ENCODE data around the gene AUNIP.
A peak's percentile ranks its signal among the peaks of the same experiment; 100 is the strongest.

Gene AUNIP, protein sequence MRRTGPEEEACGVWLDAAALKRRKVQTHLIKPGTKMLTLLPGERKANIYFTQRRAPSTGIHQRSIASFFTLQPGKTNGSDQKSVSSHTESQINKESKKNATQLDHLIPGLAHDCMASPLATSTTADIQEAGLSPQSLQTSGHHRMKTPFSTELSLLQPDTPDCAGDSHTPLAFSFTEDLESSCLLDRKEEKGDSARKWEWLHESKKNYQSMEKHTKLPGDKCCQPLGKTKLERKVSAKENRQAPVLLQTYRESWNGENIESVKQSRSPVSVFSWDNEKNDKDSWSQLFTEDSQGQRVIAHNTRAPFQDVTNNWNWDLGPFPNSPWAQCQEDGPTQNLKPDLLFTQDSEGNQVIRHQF

DNA sequence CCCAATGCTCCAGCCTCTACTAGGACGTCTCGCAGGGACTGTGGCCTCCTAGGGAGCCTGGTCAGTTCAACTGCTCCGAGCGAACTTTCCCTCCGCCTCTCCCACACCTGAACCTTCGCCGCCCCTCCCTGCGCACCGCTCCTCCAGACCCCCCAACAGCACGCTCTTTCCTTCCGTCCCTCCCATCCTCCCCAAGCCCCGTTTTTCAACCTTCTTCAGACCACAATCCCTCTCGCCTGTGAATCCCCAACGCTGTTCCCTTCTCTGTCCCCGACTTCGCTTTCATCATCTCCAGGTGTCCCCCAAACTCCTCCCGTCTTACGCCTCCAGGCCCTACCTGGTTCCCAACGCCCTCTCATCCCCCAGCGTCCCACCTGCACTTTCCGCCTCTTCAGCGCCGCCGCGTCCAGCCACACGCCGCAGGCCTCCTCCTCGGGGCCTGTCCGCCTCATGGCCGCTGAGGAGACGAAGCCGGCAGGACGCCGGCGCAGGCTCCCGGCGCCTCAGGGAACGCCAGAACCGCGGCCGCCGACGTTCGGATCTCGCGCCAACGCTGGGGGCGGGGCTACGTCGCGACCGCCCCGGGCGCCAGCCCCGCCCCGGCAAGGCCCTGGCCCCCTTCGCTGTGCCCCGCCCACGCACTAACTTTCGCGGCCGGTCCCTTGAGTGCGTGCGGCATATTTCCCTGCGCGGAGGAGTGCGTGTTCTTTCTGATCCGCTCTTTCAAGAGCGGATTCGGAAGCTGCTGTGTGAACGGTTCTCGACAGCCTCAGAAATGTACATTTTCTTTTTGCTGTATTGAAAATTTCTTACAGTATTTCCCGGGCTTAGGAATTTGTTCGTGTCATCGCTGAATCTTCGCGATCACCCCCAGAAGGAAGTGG is at the start of gene AUNIP:
Gene AUNIP (minus strand): TSS at position 552 of the 884 bp plus-strand sequence. CDS start 100 bp downstream, at position 452.
- peak; percentile 86 to 93 for DNase-seq (ENCODE audit: low read depth in 2 of 2)

DNA sequence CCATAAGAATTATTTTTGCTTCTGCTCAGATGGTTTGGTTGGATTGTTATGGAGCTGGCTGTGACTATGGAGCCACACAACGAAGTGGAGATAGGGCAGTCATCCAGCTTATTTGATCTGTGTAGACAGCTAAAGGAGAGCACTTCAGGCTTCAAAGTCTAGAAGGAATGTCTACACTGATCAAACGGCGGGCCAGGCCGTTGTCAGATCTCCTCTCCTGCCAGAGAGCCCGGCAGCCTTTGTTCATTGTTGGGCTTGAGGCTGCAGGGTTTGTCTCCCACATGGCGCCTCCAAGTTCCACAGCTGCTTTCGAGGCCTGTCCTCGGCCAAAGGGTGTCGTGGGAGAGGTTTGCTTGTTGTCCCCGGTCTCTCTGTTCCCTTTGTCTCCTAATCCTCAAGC is 49.8 kb upstream of the AUNIP start:
- DNase-seq (ENCODE audit: low read depth in 2 of 2) = no peak

DNA sequence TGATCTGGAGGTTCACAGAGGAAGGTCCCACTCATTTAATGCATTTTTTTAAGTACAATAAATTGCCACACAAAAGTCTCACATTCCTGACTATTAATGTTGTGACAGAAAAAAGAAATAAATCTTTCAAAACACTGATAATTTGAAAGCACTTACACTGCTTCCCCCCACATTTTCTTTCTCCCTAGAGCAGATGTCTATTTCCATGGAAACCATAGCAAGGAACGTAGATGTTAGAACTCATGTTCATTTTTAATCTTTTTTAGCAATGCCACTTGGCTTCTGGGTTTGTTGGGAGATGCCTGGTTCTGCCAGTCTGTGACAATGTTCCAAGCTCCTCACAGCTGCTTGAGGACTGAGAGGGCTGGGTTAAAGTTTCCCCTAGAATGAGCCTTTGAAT is 48.9 kb upstream of the AUNIP start:
- DNase-seq (ENCODE audit: low read depth in 2 of 2) = no peak

DNA sequence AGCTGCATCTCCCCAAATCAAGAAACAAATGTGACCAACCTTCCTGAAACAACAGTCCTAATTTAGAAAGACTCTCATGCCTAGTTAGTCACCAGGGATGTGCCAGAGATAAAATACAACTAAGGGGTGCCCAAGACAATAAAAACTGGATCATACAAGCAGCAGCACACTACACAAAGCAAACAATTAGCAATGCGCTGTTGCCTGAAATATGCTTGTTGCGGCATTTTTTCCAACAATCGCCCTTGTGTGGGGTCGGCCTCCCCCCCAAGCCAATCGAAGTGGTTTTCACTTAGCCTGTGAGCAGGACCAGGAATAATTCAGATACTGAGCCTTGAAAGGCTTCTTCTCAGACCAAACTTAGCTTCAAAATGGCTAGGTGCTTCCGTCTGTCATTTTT is 48.3 kb upstream of the AUNIP start:
- no peak for DNase-seq (ENCODE audit: low read depth in 2 of 2)

DNA sequence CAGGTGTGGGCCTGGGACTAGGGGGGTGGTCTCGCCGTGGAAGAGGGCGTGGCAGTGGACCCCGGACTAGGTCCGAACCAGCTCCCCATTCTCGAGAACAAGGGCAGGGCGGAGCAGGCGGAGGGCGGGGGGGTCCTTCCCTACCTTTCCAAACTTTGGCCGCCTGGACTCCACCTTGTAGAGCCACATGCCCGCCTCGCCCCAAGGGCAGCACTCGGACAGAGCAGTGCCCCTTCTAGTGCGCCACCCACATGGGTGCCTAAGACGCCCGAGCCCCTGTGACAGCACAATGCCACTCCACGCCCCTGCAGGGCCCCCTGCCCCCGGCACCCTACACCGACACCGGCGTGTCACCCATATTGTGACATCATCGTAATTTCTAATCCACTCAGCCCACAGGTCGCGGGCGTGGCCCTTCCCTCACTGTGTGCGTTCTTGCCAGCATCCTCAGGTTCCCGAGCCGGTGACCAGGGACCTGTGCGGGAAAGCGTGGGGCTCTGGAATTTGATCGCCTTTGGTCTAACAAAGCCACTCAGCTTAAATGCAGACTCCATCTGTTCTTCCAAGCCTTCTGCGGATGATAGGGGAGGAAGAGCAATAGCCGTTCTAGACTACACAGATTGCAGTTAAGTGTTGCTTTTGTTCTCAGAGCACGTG is 47.5 kb upstream of the AUNIP start:
- no peak for DNase-seq (ENCODE audit: low read depth in 2 of 2)

DNA sequence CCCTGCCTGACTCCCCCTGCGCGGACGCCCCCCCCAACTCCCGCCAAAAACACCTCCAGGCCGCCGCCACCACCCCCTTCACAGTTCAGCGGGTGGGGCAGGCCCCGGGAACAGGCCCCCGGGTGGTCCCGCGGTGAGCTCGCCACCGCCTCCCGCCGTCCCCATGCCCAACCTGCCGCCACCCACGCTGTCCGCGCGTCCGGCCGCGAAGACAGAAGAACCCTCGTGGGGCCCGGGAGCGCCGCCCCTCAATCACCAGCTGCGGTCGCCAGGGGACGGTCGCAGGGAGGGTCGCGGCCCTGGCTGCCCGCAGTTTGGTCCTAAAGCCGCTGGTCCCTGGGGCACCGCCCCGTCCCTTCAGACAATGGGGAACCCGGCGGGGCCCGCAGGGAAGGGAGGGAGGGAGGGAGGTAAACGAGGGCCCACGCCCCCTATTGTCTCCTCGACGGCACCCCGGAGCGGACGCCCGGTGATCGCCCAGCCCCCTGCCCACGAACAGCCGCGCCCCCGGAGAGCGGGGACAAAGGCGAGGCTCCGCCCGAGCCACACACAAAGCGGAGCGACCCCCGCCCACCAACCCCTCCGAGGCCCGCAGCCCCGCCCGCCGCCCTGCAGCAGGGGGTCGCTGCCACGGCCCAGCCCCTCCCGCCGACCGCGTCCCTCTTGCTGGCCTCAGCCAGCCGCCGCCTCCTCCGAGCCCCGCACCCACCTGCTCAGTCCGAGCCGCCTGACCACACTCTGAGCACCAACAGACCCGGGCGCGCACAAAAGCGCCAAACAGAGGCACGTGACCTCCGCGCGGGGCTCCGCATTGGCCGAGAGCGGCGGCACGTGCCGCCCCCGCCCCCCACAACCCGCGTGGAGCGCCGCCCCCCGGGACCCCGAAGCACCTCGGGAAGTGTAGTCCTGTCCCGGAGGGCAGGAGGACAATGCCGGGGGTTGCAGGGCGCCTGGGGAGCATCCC is 46.7 kb upstream of the AUNIP start, which contains the start of gene STMN1:
Gene STMN1 (minus strand): TSS at position 740 of the 964 bp plus-strand sequence. CDS start 1,743 bp downstream, outside the sequence.
- DNase-seq (ENCODE audit: low read depth in 2 of 2) = peak; percentile 87 to 88

DNA sequence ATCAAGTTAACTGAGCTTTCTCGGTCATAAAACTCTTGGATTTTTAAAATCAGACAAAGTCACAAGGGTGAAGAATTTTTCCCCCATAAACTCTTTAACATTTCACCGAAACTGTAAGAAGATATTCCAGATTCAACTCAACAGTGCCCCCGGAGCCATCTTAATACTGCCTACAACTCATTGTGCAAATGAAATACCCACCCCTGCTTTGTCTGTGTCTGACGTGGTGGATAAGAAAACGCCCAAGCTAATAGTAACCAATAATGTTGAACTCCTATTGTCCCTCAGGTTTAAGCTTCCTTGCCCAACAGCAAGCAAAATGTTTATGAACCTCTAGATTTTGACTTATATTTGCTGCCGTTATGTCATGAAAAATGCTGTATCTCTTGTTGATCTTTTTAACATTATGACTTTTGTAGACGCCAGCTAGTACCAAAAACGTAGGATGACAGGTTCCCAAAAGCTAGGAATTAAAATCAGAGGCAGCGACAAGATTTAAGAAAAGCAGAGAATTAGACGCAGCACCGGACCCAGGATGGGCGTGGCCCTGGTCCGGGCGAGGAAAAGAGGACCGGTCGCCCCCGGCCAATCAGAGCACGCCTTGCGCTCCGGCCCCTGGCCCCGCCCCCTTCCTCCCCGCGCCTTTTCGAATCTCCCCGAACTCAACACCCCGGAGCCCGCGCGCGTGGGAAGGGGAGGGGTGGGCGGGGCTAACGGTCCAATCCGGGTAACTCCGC is 45.9 kb upstream of the AUNIP start:
- DNase-seq (ENCODE audit: low read depth in 2 of 2) = peak; percentile 98 to 99

DNA sequence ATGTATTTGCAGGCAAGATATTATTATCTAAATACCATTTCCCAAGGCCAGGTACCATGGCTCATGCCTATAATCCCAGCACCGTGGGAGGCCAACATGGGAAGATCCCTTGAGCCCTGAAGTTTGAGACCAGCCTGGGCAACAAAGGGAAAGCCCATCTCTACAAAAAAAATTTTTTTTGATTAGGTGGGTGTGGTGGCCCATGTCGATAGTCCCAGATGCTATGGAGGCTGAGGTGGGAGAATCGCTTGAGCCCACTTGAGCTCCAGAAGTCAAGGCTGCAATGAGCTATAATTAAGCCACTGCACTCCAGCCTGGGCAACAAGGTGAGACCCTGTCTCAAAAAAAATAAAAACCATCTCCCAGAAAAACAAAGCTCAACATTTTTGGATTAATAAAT is 44.7 kb upstream of the AUNIP start:
- DNase-seq (ENCODE audit: low read depth in 2 of 2) = no peak

DNA sequence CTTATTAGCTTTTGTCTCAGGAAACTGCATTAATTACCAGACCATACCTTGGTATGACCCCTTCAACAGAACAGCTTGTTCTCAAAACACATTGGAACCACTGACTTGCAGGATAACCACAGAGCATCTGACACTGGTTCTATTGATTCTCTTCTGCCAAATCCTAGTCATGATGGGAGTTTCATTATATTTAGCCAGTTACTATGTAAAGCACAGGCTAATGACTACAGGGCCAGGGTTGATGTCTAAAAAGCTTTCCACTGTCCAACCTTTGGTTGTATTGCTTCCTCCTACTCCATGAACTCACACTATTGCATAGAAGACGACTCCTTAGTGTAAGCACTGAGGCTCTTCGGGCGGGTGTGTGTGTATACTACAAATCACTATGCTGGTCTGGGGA is 43.2 kb upstream of the AUNIP start:
- DNase-seq (ENCODE audit: low read depth in 2 of 2) = no peak

DNA sequence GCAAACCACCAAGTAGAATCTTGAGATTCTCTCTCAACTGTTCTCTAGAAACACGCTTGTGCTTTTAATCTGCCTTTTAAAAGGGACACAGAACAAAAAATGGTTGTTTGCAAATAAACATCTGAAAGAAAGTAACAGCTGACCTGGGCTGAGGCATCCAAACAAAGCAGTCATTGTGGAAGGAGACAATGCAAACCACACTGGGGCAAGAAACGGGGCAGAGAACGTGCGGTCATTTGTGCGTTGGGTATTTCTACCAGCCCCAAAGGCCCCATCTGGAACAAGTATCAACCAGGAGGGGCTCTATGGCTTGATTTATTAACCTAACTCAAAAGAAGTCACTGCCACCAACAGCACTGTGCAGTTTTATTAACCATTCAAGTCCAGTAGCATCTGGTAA is 41.0 kb upstream of the AUNIP start:
- DNase-seq (ENCODE audit: low read depth in 2 of 2) = no peak

DNA sequence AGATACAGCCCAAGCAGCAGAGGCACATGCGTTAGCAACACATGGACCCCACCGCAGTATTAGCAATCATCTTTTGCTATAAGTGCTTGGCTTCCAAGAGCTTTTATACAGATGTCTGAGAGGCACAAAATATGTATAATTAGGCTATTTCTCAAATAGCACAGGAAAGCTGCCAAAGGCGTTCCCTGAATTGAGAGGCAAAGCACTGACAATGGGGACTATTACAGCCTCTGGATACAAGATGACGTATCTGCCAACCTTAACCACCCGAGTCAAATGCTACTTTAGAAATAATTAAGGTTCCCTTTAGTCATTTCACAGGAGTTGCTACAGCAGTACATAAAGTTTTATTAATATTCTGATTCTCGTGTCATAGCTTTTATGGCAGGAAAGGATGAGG is 40.5 kb upstream of the AUNIP start:
- no peak for DNase-seq (ENCODE audit: low read depth in 2 of 2)

DNA sequence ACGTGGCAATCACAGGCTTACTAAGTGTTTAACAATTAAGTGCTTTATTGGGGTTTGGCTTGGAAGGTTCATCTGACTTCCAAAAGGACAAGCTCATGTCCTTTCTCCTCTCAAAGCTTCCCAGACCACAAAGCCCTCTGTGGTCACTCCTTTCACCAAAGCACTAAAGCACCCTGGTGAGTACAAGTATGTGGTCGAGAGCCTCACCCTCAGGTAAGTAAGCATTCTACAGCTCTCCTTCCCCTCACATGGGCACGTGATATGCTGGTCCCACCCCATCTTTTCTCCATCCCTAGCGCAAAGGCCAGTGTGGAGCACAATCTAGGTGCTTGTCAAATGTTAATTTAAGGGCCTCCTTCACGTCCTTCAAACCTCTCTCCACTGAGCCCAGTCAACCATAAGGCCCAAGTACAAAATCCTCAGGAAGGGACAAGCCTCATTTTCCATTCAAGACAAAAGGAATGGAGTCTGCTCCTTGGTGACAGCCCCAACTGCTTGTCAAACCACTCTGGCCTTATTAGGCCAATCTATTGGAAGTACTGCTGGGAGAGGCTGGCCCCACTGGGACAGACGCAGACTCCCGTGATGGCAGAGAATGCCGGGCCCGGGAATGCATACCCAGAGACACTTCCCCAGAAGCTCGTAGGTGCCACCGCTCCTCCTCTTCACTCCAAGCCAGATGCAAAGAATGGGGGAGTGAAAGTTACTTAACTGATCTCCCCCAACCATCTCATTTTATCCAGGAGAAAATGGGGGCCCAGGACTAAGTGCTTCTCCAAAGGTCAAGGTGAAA is 39.2 kb upstream of the AUNIP start:
- no peak for DNase-seq (ENCODE audit: low read depth in 2 of 2)

DNA sequence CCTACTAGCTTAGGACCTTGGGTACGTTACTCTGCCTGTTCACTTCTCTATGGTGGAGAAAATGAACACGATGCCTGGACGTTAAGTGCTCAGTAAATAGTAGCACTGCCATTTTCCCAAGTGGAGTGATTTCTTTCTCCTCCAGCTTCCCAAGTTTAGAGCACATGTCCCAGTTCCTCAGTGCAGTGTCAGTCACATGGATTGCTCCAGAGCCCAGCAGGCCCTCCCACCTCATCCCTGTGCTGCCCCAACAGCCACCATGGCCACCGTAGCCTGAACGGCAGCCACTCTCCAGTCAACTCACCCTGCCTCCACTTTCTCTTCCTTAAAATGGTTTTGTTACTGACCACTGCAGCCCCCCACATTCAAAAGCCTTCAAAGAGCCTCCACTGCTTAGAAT is 38.5 kb upstream of the AUNIP start:
- DNase-seq (ENCODE audit: low read depth in 2 of 2) = no peak

DNA sequence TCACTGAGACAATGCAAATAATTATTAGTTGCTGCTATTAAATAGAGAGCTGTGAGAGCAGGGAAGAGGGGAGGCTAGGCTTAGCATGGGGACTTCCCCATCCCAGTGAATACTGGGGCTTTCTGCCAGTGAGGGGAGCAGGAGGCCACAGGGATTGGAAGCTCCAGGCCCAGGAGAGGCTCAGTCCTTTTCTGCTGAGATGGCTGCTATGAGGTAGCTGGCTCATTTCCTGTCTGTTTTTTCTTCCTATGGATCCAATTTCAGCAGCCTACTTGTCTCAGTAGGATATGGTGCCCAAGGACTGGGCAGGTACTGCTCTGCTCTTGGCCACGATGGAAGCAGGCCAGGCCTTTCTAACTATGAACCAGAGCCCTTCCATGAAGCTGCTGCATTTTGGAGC is 37.0 kb upstream of the AUNIP start:
- no peak for DNase-seq (ENCODE audit: low read depth in 2 of 2)

DNA sequence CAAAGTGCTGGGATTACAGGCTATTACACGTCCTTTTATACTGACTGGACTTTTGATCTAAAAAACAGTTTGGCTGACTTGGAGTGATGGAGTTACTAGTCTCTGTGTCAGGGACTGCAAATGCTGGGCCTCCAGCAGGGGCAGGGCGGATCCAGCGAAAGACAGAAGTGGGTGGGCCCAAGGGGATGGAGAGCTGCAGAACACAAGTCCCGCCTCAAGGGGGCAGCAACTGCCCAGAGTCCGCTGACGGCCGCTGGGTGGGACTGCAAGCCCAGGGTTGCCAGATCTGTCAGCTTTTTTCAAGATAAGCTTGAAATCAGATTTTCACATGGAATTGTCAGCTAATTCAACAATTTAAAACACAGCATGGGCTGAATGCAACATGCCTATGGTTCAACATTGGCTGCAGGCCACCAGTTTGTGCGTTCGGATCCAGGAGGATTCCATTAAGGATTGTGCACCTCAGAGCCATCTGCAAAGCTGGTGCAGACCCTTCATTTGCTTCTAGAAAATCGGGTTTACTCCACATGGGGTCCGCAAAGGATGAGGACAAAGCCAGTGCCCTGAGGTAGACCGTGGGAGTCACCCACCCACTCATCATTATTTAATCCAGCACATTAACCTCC is 36.2 kb upstream of the AUNIP start:
- peak; percentile 80 to 83 for DNase-seq (ENCODE audit: low read depth in 2 of 2)

DNA sequence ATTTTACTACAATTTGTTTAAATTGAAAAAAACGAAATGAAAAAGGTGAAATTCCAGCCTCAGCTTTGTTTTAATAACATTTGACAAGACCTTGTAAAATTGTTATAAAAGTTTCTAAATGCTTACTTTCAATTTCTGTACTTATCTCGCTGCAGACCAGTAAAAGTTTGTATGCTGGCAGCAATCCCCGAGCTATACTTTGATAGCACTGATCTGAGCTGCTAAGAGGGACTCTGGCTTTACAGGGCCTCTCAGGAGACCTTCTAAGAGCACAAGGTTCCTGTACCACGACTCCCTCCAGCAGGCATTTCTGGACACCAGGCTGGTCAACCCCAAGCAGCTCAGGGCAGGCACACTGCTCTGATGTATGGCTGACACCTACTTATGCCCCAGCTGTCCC is 33.9 kb upstream of the AUNIP start:
- no peak for DNase-seq (ENCODE audit: low read depth in 2 of 2)

DNA sequence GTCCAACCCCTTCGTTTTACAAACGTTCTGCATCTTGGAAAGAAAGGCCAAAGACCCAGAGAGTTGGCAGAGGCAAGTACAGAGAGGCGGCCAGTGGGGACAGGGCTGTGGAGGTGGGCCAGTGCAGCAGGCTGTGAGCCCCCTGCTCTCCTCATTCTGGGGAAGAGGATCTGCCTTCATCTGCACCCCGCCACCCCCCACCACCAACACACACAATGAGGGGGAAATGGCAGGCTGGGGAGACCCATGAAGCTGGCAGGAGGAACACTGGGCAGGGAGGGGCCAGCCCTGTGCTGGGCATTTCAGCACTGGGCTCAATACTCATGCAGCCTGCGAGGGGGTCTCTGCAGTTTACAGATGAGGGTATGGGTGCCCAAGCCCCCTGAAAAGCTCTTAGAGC is 32.3 kb upstream of the AUNIP start:
- DNase-seq (ENCODE audit: low read depth in 2 of 2) = no peak

DNA sequence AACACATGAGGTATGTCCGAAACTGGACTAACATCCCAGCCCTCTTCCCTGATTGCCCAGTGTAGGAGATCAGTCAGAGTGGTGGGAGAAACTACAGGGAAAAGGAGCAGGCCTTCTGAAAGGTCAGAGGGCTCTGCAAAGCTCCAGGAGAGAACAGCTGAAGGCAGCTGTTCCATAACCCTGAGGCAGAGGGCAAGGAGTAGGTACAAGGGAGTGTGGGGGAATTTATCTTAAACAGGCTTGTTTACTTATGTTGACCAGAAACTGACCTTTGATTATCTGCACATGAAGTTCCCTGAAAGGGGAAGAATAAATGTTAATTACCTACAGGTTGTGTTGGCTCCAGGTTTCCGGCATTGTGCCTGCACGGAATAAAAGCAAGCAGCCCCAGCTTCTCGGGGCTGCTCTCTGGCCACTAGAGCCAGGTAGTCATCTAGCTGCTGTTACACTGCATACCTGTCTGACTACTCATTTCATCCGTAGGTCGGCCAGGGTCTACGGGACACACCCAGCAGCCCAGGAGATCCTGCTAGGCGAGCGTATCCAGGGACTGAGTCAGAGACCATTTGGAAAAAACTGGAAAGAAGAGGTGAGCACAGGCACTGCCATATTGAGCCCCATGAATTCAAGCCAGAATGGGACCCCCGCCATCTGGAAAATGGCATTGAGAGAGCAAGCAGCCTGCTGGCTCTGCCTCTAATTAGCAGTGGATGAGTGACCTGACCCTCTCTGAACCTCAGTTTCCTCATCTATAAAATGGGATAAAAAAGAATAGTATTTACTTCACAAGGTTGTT is 31.2 kb upstream of the AUNIP start:
- DNase-seq (ENCODE audit: low read depth in 2 of 2) = no peak
